Nephron progenitor cell (in vitro differentiated cells): ENCODE measurements around the gene PCNT.

Experiments used
- DNase-seq: peaks from one replicate; pipeline ENCODE4 v3.0.0; 2021
- H3K27ac Mint-ChIP-seq: 2 replicates; pipeline ENCODE4 v1.8.0; 2021; ENCODE audit warnings: mild to moderate bottlenecking, moderate library complexity, mixed read lengths
- H3K27me3 Mint-ChIP-seq: 2 replicates; pipeline ENCODE4 v1.8.0; 2021; ENCODE audit warnings: mild to moderate bottlenecking, low read depth, mixed read lengths; ENCODE audit not compliant: poor library complexity
- H3K36me3 Mint-ChIP-seq: 2 replicates; pipeline ENCODE4 v1.8.0; 2021; ENCODE audit warnings: low read depth, mixed read lengths
- H3K4me1 Mint-ChIP-seq: 2 replicates; pipeline ENCODE4 v1.8.0; 2021; ENCODE audit warnings: mixed read lengths
- H3K4me3 Mint-ChIP-seq: 2 replicates; pipeline ENCODE4 v1.8.0; 2021; ENCODE audit warnings: mild to moderate bottlenecking, moderate library complexity, mixed read lengths
- H3K9me3 Mint-ChIP-seq: 2 replicates; pipeline ENCODE4 v1.8.0; 2021; ENCODE audit warnings: mild to moderate bottlenecking, moderate library complexity, mixed read lengths
- CTCF ChIP-seq: fragments of 200-600 bp; sonication (generic); IDR thresholded peaks from 2 replicates; pipeline ENCODE4 v1.5.0; 2021; ENCODE audit warnings: antibody characterized with exemption

The PCNT gene

DNA sequence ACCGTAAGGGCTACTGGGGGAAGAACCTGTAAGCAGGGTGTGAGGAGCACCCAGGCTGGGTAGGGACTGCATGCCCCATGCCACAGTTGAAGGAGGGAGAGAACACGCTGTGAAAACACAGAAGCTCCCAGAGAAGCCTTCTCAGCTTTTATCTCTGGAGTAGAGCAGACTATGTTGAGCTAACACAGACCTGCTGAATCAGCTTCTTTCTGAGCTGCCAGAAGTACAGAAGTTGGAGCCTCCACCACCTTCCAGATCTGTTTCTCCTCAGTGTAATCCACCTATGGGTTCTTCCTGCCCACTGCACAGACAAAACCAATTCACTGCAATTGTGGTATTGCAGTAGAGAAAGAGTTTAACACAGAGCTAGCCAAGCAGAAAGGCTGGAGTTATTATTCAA, 32.4 kb upstream of the PCNT start:
- H3K27me3 Mint-ChIP-seq: no peaks in the 10 kb centered on the region
- peaks cover 36% of the 10 kb centered on the region for H3K36me3 Mint-ChIP-seq
- no peak for DNase-seq
- TF ChIP-seq CTCF: no peak
- H3K4me3 Mint-ChIP-seq: no peak overlapping the region
- H3K9me3 Mint-ChIP-seq: peaks cover 21% of the 10 kb centered on the region
- H3K4me1 Mint-ChIP-seq: peaks cover 48% of the 10 kb centered on the region
- peak overlapping the region; percentile 39 for H3K27ac Mint-ChIP-seq

GRCh38 chr21:46294647-46295176, 29.2 kb upstream of the PCNT start:
- H3K27ac Mint-ChIP-seq: no peak overlapping the region
- DNase-seq: no peak
- TF ChIP-seq CTCF: no peak
- no peak overlapping the region for H3K4me3 Mint-ChIP-seq
- H3K27me3 Mint-ChIP-seq: peaks cover 7% of the 10 kb centered on the region
- peaks cover 42% of the 10 kb centered on the region for H3K36me3 Mint-ChIP-seq
- H3K4me1 Mint-ChIP-seq: peaks cover 27% of the 10 kb centered on the region
- H3K9me3 Mint-ChIP-seq: peaks cover 21% of the 10 kb centered on the region

DNA sequence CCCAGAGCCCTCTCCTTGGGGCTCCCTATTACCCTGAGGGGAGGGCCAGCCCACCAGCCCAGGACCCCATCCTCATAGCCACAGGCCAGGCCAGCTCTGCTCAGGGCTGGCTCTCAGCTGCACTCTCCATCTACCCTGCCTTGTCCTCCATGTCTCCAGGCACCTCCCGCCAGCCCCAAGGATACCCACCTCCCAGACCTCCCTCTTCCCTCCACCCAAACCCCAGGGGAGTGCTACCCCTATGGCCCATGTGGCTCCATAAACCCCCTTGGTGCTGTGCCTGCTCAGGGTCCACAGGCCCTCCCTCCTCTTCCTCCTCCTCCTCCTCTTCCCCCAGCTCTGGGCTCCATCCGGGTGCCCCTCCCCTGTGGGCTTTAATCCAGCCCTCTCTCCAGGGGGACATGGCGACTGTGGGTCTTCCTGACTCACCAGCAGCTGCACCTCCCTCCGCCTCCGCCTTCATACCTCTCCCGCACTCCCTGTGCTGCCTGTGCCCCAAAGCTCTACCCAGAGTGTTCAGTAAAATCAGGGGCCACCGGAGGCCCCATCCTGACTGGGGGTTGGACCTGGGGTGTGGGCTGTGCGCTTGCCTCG, 28.7 kb upstream of the PCNT start:
- Mint-ChIP-seq H3K4me3 (no peak overlapping the region), H3K27ac (no peak overlapping the region), H3K4me1 (peaks cover 24% of the 10 kb centered on the region), H3K9me3 (peaks cover 21% of the 10 kb centered on the region), H3K36me3 (peaks cover 45% of the 10 kb centered on the region), H3K27me3 (peaks cover 7% of the 10 kb centered on the region)
- no peak for TF ChIP-seq CTCF
- DNase-seq: no peak

DNA sequence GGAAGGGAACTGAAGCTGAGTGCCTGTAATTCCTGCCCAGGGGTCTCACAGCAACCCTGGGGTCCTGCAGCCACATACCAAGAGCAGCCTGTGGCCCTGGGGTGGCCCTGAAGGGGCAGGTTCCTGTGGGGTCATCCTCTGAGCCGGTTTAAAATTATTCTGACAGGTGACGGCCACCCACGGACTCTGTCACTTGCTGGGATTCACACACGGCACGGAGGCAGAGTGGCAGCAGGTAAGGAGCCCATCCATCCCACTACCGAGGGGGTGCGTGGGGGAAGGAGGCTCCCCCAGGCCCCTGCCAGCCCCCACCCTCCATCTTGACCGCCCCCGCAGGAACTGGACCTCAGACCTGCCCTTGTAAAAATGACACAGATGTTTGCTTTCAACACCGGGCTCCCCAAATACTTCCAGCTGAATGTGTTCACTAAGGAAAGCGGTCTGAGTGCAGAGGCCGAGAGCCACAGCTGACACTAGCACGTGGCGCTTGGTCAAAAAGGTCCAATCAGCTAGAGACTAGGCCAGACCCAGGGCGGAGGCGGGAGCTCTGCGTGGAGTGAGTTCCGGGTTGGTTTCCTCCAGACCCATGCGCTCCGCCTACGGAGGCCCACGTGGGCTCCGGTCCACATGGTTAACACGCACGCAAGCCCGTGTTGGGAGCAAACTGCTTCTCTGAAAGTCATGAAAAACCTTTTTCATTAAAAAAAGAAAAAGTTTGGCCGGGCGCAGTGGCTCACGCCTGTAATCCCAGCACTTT, 27.8 kb upstream of the PCNT start:
- H3K4me3 Mint-ChIP-seq: no peak overlapping the region
- H3K9me3 Mint-ChIP-seq: peaks cover 21% of the 10 kb centered on the region
- peak overlapping the region; percentile 42 for H3K27ac Mint-ChIP-seq
- H3K4me1 Mint-ChIP-seq: peaks cover 24% of the 10 kb centered on the region
- peaks cover 52% of the 10 kb centered on the region for H3K36me3 Mint-ChIP-seq
- no peak for DNase-seq
- TF ChIP-seq CTCF: no peak
- H3K27me3 Mint-ChIP-seq: peaks cover 10% of the 10 kb centered on the region

DNA sequence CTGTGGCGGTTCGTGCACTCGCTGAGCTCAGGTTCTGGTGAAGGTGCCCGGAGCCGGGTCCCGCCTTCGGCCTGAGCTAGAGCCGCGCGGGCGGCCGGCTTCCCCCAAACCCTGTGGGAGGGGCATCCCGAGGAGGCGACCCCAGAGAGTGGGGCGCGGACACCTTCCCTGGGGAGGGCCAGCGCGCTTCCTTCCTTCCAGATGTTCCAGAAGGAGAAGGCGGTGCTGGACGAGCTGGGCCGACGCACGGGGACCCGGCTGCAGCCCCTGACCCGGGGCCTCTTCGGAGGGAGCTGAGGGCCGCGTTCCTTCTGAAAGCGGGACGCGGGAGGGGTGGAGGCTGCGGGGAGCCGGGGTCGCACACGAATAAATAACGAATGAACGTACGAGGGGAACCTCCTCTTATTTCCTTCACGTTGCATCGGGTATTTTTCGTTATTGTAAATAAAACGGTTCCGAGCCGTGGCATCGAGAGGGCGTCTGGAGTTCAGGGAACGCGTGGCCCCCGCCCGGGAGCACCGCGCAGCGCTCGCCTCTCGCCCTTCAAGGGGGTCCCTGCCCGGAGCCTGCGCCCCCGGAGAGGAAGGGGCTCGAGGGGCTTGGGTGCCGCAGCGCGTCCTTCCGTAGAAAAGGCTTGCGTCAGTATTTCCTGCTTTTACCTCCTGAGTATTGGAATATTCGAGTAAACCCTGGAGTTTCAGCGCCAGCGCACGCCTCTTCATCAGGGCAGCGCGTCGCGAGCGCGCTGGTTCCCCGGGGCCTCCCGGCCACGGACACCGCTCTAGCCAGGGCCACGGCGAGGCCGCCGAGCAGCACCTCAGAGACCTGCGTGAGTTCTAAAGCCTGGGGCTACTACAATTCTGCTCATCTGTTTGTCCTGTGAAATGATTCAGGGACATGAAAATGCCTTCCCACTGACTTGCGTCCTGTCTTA, 26.4 kb upstream of the PCNT start:
- DNase-seq: no peak
- H3K9me3 Mint-ChIP-seq: peaks cover 10% of the 10 kb centered on the region
- H3K4me3 Mint-ChIP-seq: peak overlapping the region; percentile 54
- H3K27me3 Mint-ChIP-seq: peaks cover 10% of the 10 kb centered on the region
- peak overlapping the region; percentile 88 for H3K27ac Mint-ChIP-seq
- TF ChIP-seq CTCF: no peak
- peaks cover 42% of the 10 kb centered on the region for H3K36me3 Mint-ChIP-seq
- H3K4me1 Mint-ChIP-seq: peaks cover 24% of the 10 kb centered on the region
